Small intestine (tissue), 7 donors: Measurements from ENCODE around the gene CCBE1. TPM values are rescaled to one million over a fixed set of nuclear protein-coding genes. Genes with fewer than 3 reads are reported as not detected.

Source experiments
- DNase-seq, 2 donors: peaks; one replicate each; pipeline versions ENCODE4 v3.0.0 to v3.0.0-alpha.2; 2013
- FAIRE-seq: peaks from 2 replicates; lab custom pipeline; 2012; peaks lifted over from hg19 to GRCh38; lab: Jason Lieb, UNC
- H3K27ac ChIP-seq, 3 donors: one replicate each; pipeline ENCODE4 v1.5.1; 2013; ENCODE audit warnings: low read length in 2 of 3, mild to moderate bottlenecking in 2 of 3, control low read depth in 1 of 3, inconsistent platforms in 1 of 3, low read depth in 1 of 3, moderate library complexity in 1 of 3
- H3K27me3 ChIP-seq, 3 donors: one replicate each; pipeline ENCODE4 v1.6.1; 2013; ENCODE audit warnings: low read length in 3 of 3, inconsistent platforms in 1 of 3; ENCODE audit not compliant: control insufficient read depth in 3 of 3, insufficient read depth in 3 of 3
- H3K36me3 ChIP-seq, 3 donors: one replicate each; pipeline ENCODE4 v1.6.1; 2013; ENCODE audit warnings: low read length in 3 of 3, inconsistent platforms in 1 of 3, low read depth in 1 of 3, mild to moderate bottlenecking in 1 of 3, moderate library complexity in 1 of 3; ENCODE audit not compliant: control insufficient read depth in 3 of 3, insufficient read depth in 2 of 3
- H3K4me1 ChIP-seq, 3 donors: one replicate each; pipeline ENCODE4 v1.6.1; 2013; ENCODE audit warnings: low read length in 2 of 3, inconsistent platforms in 1 of 3, low read depth in 1 of 3, mild to moderate bottlenecking in 1 of 3, moderate library complexity in 1 of 3; ENCODE audit not compliant: control insufficient read depth in 3 of 3, insufficient read depth in 2 of 3
- H3K4me3 ChIP-seq, 3 donors: one replicate each; pipeline ENCODE4 v1.5.1; 2013; ENCODE audit warnings: low read length in 3 of 3, control low read depth in 1 of 3, inconsistent platforms in 1 of 3, low read depth in 1 of 3, mild to moderate bottlenecking in 1 of 3, moderate library complexity in 1 of 3
- H3K9me3 ChIP-seq, 2 donors: one replicate each; pipeline ENCODE4 v1.6.1; 2013; ENCODE audit warnings: low read depth in 1 of 2, low read length in 1 of 2; ENCODE audit not compliant: control insufficient read depth in 2 of 2, insufficient read depth in 1 of 2
- WGBS, 3 donors: extraction: QIAGEN DNeasy Blood & Tissue Kit; methylation state at CpG; one replicate each; pipeline ENCODE4 v1.1.7; 2013; 5-methylcytosine and 5-hydroxymethylcytosine counted together
- polyA plus RNA-seq, 4 donors: library from polyadenylated mRNA; stranded (reverse) in 3 of 4; unstranded in 1 of 4; fragments of 200-250 nt in 3 of 4; fragments of 120-200 nt in 1 of 4; gene quantifications; one replicate each; pipeline versions ENCODE4 v1.2.1 to v1.2.3, GENCODE V29; 2013
- donor health status: healthy with polysubstance abuse.
- donor health status: control.
- donor health status: control.
- donor health status: Bipolar disorder and iron deficiency.
- donor health status: healthy.

The CCBE1 gene
- polyA plus RNA-seq, 4 donors, result 0.27 to 1.3 (median 0.54) TPM; not detected in 1

GRCh38 chr18:59690186-59690982 lies 6.8 kb downstream of the CCBE1 start:
- FAIRE-seq (no peak), DNase-seq (no peak)
- Histone ChIP-seq H3K36me3 (no peaks in the 10 kb centered on the region), H3K27ac (no peak overlapping the region), H3K4me1 (peaks cover 0 to 2% (median 0%) of the 10 kb centered on the region in 3 donors), H3K27me3 (peaks cover 0 to 26% (median 2%) of the 10 kb centered on the region in 3 donors), H3K9me3 (no peaks in the 10 kb centered on the region), H3K4me3 (no peak overlapping the region)
- WGBS, 3 donors, result 14 to 28% (median 15%) methylated on average over 8 of the region's 8 CpGs

DNA sequence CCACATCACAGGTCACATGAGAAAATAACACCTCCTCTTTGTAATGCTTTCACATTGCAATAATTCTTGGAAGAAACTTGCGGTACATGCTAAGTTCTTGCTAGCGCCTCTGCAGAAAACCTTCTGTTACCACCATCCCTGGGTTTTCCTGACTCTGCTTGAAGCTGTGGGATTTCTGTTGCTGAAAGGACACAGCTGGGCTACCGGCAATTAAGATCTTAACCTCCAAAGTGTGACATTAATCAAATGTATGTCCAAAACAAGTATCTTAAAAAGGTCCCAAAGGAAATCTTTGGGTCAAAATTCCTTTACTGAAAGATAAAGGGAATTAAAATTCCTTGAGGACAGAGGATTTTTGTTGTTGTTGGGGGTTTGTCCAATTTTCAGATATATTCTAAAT lies 7.5 kb downstream of the CCBE1 start:
- H3K4me1 ChIP-seq, result peaks cover 0 to 2% (median 0%) of the 10 kb centered on the region in 3 donors
- WGBS, 3 donors, result 64 to 68% (median 67%) methylated on average over 3 of the region's 3 CpGs
- peaks cover 0 to 22% (median 2%) of the 10 kb centered on the region in 3 donors for H3K27me3 ChIP-seq
- FAIRE-seq (no peak), DNase-seq (no peak)
- H3K4me3 ChIP-seq, result no peak overlapping the region
- no peaks in the 10 kb centered on the region for H3K36me3 ChIP-seq
- no peaks in the 10 kb centered on the region for H3K9me3 ChIP-seq
- H3K27ac ChIP-seq, result no peak overlapping the region

DNA sequence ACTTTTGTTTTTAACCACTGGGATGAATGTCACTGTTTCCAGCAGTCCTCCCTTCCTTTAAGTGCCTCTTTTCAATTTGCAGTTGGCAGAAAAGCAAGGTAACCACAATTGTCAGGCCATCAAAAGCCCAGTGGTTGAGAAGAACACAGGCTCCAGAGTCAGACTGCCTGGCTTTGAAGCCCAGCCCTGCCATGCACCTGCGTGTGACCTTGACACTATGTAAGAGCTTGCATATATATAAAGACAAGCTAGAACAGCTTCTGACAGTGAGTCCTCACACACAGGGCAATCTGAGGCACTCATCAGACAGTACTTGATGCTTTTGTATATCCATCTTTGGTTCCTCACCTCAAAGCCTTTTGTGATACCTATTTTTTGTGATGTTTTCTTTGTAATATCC lies 11.0 kb downstream of the CCBE1 start:
- 55 to 71% (median 56%) methylated on average over 1 of the region's 1 CpG for WGBS, 3 donors
- Histone ChIP-seq H3K4me1 (peaks cover 0 to 2% (median 0%) of the 10 kb centered on the region in 3 donors), H3K27ac (no peak overlapping the region), H3K4me3 (no peak overlapping the region), H3K36me3 (no peaks in the 10 kb centered on the region), H3K27me3 (peaks cover 0 to 22% (median 2%) of the 10 kb centered on the region in 3 donors), H3K9me3 (no peaks in the 10 kb centered on the region)
- FAIRE-seq, result no peak
- no peak for DNase-seq

- 38 to 50% (median 38%) methylated on average over 4 of the region's 4 CpGs for WGBS, 3 donors
- Histone ChIP-seq H3K4me3 (no peak overlapping the region), H3K36me3 (no peaks in the 10 kb centered on the region), H3K27ac (no peak overlapping the region), H3K4me1 (peaks cover 0 to 1% (median 0%) of the 10 kb centered on the region in 3 donors), H3K9me3 (no peaks in the 10 kb centered on the region), H3K27me3 (peaks cover 0 to 19% (median 2%) of the 10 kb centered on the region in 3 donors)
- DNase-seq (no peak), FAIRE-seq (no peak)
Measured at GRCh38 chr18:59685501-59685900, 11.7 kb downstream of the CCBE1 start.

DNA sequence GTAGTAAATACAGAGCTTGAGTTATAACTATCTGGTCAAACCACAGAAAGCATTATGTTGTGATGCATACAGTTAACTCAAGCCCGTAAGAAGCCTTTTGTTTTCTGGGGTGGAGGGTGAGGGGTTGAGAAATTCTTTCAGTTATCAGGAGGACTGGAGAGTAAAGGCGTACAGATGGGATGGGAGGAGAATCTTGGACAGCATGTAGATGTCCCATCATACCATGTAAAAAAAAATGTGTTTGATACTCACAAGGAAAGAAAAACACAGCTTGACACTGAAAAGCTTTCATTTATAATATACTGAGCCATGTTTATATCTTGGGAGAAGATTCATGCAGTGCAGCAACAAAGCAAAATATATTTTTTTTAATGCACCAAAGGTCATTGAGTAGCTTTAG lies 12.4 kb downstream of the CCBE1 start:
- FAIRE-seq, result no peak
- no peak overlapping the region for H3K27ac ChIP-seq

DNA sequence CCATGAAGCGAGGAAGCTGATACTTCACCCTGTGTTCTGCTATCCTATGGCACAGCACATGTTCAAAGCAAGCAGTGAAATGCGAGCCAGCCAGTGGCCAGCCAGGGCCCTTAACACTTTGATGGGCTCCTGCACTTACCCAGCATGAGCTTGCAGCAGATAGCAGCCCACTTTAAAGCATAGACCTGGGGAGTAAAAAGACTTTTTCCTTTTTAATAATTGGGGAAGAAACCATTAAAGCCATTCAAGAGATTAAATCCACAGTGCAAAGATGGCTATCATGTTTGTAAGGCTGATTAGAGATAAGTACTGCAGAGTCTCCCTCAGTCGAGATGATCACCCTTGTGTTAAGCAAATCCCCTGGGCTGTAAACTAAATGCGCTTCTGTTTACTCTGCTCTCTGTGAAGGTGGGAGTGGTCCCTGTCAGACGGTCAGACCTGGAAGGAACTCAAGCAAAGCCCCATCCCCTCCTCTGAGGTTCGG lies 15.7 kb downstream of the CCBE1 start:
- no peaks in the 10 kb centered on the region for H3K4me1 ChIP-seq
- DNase-seq (no peak), FAIRE-seq (no peak)
- no peaks in the 10 kb centered on the region for H3K36me3 ChIP-seq
- H3K27me3 ChIP-seq, result peaks cover 0 to 9% (median 0%) of the 10 kb centered on the region in 3 donors
- 29 to 56% (median 39%) methylated on average over 6 of the region's 6 CpGs for WGBS, 3 donors
- H3K9me3 ChIP-seq, result no peaks in the 10 kb centered on the region
- H3K27ac ChIP-seq, result peak overlapping the region in 1 of 3 donors; percentile 6
- H3K4me3 ChIP-seq, result no peak overlapping the region

More for the DNA sequence above, 12.4 kb downstream of the CCBE1 start:
- 60 to 73% (median 70%) methylated on average over 2 of the region's 2 CpGs for WGBS, 3 donors
- H3K9me3 ChIP-seq, result no peaks in the 10 kb centered on the region
- no peak overlapping the region for H3K4me3 ChIP-seq
- H3K36me3 ChIP-seq, result no peaks in the 10 kb centered on the region
- H3K27me3 ChIP-seq, result peaks cover 0 to 14% (median 2%) of the 10 kb centered on the region in 3 donors
- no peaks in the 10 kb centered on the region for H3K4me1 ChIP-seq
- DNase-seq, result no peak

- no peaks in the 10 kb centered on the region for H3K4me1 ChIP-seq
- 79 to 81% (median 80%) methylated on average over 5 of the region's 5 CpGs for WGBS, 3 donors
- DNase-seq (no peak), FAIRE-seq (no peak)
- H3K27me3 ChIP-seq, result peaks cover 0 to 9% (median 0%) of the 10 kb centered on the region in 3 donors
- H3K4me3 ChIP-seq, result no peak overlapping the region
- no peaks in the 10 kb centered on the region for H3K36me3 ChIP-seq
- no peaks in the 10 kb centered on the region for H3K9me3 ChIP-seq
- H3K27ac ChIP-seq, result peak overlapping the region in 1 of 3 donors; percentile 6
Measured at GRCh38 chr18:59681051-59681450, 16.2 kb downstream of the CCBE1 start.

DNA sequence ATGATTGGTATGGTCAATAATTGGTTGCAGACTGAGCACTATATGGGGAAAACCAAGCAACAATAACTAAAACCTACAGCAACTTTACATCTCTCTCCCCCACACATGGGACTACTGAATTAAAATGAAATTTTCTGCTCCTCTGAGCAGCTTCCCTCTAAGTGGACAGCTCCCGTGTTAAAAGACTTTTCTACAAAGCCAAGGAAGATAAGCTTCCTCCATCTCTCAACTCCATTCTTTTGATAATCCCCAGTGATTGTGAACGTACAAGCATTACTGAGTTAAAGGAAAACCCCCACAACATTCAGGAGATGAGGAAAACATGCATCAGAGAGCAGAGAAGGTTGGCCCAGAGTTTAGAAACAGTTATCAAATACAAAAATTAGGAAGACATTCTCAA lies 21.9 kb downstream of the CCBE1 start:
- Histone ChIP-seq H3K36me3 (no peaks in the 10 kb centered on the region), H3K9me3 (no peaks in the 10 kb centered on the region), H3K4me1 (no peaks in the 10 kb centered on the region), H3K4me3 (no peak overlapping the region), H3K27ac (no peak overlapping the region), H3K27me3 (no peaks in the 10 kb centered on the region)
- FAIRE-seq (no peak), DNase-seq (no peak)
- WGBS, 3 donors, result 32 to 54% (median 33%) methylated on average over 2 of the region's 2 CpGs
